NCI-H1436 treated with DMSO at 0.1 percent for 48 hours (cell line): ENCODE results near the gene RPA3.
A peak's percentile ranks its signal among the peaks of the same experiment; 100 is the strongest.

Experiments
- DNase-seq: peaks from one replicate; lab custom pipeline; 2025; lab: John Stamatoyannopoulos, UW

RPA3 gene

DNA sequence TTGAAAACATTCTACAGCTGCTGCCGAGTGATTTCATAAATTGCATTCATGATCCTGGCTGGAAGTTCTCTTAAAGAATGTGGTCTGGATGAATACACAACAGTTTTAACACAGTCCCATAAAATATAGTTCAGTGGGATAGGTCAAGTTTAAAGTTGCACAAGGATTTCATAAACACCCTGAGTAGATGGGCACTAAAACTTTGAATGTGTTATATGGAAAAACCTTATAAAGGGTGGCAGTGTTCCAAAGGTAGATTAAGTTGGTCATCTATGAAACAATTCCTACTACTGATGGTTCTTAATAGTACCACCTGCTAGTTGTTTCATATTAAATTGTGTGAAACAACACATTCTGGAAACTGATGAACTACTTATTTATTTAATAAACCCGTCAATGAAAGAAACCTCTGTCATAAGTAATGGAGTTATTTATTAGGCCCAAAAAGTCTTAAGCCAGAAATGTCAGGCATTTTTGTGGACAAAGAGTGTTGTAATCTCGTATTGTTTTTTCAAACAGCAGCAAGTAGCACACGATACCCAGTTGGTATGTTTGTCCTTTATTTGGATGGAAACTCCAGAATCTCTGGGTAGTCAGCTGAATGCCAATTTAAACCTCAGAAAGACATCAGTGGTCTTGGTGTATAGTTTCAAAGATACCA is 14.3 kb upstream of the RPA3 start:
- DNase-seq = no peak

DNA sequence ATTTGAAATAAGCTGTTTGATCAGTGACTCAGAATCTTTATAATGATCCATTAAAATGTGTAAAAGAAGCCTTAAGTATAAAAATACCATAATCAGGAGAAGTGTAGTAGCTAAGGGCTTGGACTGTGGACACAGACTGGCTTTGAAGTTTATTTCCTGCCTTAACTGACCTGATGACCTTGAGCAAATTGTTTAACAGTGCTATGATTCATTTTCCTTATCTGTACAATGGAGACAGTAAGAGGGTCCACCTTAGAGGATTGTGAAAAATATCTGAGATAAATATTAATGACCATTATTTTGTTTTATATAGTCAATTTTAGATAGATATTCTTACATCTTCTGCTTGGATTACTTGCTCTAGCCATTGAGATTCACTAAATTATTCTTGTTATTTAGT is 13.3 kb upstream of the RPA3 start:
- no peak for DNase-seq

DNA sequence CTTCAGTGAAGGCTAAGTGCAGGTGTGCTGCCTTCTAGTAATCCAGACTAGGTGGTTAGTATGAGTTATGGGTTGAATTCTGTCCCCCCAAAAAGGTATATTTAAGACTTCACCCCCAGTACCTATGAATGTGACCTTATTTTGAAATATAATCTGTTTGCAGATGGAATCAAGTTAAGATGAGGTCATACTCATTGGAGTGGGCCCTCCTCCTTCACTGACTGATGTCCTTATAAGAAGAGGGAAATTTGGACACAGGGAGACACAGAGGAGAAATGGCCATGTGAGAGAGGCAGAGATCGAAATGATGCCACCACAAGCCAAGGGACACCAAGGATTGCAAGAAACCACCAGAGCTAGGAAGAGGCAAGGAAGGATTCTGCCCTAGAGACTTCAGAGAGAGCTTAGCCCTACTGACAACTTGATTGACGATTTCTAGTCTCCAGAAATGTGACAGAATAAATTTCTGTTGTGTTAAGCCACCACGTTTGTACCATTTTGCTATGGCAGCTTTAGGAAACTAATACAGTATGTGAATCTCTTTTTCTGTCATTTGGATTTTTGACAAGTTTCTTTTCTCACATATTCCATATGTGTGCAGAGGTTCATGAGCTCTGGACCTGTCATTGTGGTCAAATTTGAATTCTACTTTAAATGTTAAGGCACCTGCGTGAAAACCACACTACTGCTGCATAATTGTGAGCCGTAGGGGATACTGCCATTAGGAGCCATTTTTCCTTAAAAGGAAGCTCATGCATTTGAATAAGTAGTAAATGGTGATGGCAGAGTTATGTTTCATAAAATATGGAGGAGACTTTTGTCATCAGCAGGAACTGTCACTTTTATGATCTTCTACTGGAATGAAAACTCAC is 2.6 kb upstream of the RPA3 start:
- DNase-seq = no peak

GRCh38 chr7:7720193-7720592 is 1.8 kb upstream of the RPA3 start:
- no peak for DNase-seq

DNA sequence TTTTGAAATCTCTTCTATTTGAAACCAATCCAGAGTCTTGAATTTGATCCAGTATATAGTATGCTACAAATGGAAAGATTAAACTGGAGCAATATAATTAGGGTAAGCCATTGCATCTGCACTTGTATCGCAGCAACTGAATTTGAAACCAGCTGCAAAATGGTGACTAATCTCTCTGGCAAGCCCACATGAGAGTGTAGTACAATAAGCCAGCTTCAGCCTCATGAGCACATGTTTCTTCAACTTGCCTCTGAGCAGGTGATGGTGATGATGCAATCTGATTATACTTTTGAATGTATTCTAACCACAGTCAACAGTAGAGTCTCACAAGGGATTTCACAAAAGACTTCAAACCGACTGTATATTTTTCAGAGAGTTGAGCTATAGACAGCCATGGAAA is 829 bp upstream of the RPA3 start:
- peak; percentile 99 for DNase-seq

DNA sequence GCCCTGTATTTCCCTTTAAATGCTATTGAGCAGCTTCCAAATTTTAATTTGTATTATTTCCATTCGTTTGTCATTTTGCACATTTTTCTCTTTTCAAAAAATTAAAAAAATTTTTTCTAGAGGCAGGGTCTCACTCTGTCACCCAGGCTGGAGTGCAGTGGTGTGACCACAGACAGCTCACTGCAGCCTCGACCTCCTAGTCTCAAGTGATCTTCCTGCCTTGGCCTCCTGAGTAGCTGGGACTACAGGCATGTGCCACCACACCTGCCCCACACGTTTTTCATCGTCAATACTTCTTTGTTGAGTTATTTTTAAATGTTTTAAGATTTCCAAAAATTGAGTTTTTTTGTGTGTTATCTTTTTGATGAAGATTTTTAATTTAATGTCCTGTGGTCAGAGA is 4.7 kb downstream of the RPA3 start:
- no peak for DNase-seq

DNA sequence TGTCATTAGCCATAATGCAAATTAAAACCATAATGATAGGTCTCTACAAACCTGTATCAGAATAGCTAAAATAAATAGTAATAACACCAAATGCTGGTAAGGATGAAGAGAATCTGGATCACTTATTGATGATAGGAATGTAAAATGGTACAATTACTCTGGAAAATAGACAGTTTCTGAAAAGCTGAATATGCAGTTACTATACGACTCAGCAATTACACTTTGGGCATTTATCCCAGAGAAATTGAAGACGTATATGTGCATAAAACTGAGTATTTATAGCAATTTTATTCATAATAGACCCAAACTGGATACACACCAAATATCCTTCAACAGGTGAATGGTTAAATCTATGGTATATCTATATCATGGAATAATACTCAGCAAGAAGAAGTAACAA is 7.9 kb downstream of the RPA3 start:
- DNase-seq = no peak

GRCh38 chr7:7709291-7709690 is 9.1 kb downstream of the RPA3 start:
- no peak for DNase-seq

- peak; percentile 40 for DNase-seq
Measured at GRCh38 chr7:7707806-7708205, 10.6 kb downstream of the RPA3 start.

DNA sequence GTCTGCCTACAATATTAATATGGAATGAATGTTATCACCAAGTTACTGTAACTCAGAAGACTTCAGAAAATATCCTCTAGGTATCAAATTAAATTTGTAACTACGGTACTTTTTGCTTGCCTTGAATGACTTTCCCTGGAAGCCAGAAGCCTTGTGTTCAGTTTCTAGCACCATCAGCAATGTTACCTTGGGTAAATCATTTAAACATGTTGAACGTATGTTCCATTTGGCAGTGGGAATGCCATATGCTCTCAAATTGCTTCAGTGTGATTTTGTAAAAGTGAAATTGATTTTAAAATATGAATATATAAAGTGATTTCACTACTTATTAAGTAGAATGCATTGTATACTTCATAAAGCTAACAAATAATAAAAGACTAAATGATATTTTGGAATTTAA is 11.2 kb downstream of the RPA3 start:
- no peak for DNase-seq

GRCh38 chr7:7706556-7707172 is 11.7 kb downstream of the RPA3 start:
- no peak for DNase-seq

DNA sequence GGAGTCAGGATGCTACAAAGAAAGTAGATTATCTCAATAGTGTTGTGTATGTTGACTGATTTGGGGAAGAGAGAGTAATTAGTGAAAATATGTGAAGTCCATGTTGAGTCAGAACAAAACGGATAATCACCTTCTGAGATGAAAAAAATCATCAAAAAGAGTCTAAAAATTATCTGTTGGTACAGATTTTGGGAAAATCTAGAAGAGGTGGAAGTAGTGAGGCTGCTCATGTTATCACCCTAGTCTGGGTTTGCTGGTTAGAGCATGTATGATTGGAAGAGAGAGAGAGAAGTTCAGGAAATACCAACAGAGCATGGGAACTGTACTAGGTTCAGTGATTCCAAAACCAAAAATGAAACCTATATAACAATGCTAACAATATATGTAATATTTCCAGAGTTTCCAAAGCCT is 12.3 kb downstream of the RPA3 start:
- DNase-seq = no peak

GRCh38 chr7:7705318-7705717 is 13.1 kb downstream of the RPA3 start:
- DNase-seq = no peak

DNA sequence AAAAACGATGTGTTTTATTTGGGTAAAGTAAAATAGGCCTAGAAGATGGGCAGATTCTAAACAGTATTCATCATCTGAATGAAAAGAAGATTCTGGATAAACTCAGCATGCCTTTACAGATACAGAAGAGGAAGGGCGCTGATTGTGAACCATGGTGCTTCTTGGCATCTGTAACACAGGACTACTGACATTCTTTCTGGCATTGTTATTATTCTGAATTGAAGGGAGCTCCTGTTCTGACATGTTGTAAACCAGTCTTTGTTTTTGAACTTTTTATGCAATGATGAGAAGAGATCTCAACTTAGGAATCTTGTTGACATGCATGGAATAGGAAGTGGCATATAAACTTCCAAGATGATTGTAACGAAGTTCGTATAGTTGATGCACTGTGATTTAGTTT is 13.5 kb downstream of the RPA3 start:
- no peak for DNase-seq

DNA sequence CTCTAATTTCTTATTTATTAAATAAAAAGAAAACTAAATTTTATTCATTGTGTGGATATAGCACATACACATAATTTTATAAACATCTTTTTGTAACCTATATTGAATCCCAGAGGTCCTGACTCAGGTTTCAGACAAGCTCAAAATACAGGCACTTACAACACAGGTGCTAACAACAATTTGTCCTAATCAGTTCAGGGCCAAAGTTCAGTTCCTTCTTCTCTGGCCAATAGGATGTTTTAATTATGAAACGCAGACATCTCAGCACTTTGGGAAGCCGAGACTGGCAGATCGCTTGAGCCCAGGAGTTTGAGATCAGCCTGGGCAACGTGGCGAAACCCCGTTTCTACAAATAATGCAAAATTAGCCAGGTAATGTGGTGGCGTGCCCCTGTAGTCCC is 15.0 kb downstream of the RPA3 start:
- DNase-seq = no peak

DNA sequence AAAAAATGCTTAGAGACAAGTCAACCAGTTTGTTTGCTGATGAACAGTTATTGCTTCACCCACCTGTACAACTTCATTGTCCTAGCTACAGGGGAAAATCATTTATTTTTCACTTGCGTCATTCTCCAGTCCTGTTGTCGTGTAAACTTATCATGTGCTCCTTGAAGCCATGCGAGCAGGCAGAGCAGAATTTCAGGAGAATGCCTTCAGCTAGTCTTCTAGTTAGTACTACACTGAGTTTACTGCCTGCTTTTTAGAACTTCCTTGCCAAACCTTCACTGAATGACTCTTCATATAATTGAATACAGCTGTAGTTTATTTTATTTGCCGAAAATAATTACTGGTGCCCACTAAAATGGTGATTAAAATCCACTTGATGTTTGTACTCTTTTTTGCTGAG is 15.6 kb downstream of the RPA3 start:
- DNase-seq = no peak

DNA sequence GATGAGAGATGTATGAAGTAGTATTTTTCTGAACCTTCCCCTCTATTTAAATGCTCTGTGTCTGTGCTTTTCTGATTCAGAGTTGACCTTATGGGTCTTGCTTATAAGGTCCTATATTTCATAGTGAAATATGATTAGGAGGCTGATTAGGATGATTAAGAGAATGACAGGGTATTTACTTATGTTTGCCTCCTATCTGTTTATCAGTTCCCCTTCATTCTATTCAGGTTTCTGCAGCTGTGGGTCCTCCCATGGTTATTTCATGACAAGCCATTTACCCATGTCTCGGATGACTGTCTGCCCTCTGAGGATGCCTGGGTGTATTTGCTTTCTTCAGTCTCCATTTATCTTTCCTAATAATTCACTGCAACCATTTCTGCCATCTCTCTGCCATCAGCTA is 16.9 kb downstream of the RPA3 start:
- DNase-seq = no peak

GRCh38 chr7:7699970-7700369 is 18.4 kb downstream of the RPA3 start:
- no peak for DNase-seq

GRCh38 chr7:7699380-7699779 is 19.0 kb downstream of the RPA3 start:
- no peak for DNase-seq

DNA sequence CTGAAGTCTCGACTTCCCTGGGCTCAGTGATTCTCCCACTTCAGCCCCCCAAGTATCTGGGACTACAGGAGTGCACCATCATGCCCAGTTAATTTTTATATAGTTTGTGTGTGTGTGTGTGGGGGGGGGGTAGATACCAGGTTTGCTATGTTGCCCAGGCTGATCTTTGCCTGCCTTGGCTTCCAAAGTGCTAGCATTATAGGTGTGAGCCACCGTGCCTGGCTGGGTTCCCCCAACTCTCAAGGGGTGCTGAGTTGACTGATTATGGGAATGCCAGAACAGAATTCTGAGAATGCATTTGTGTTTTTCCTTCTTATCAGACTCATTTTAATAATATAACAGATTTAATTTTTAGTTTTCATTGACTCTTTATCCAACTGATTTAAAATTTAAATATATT is 19.5 kb downstream of the RPA3 start:
- no peak for DNase-seq

- no peak for DNase-seq
Measured at GRCh38 chr7:7696458-7697119, 21.8 kb downstream of the RPA3 start.

DNA sequence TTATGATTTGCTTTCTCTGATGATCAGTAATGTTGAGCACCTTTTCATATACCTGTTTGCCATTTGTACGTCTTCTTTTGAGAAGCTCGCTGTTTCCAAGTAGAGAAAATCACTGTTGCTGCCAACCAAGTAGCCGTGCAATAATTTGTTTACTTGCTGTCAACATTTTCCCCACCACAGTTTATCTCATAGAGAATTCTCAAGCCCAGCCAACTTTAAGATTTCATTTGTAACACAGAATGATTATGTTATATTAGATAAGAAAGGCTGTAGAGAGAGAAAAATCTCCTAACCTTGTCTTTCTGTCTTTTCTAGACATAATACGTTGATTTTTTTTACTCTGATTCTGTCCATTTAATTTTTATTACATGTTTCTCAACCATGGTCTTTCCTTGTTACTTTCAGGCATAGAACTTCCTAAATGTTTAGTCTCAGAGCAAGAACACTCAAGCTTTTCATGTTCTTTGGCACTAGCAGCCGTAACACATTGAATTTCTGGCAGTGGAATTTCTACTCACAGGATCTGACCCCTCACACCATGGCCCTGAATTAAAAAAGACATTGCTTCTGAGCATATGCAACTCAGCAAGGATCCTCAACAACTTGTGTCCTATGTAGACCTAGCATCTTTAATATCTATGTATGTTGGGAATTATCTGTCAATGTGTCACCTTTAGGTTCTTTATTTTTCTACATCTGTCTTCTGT is 23.1 kb downstream of the RPA3 start:
- DNase-seq = no peak
